Esophagus squamous epithelium (tissue), 4 donors: ENCODE measurements around the gene PTPRD.

Experiments
- CTCF ChIP-seq, 6 experiments: fragments of 450-650 bp in 4 of 6; fragments of 200-600 bp in 2 of 6; sonication (generic) in 2 of 6; IDR thresholded peaks; one replicate each; pipeline ENCODE4 v1.5.1; 2016 to 2019; ENCODE audit warnings: antibody characterized with exemption in 6 of 6, mild to moderate bottlenecking in 4 of 6, moderate library complexity in 4 of 6
- POLR2A ChIP-seq, 4 donors: fragments of 450-650 bp; IDR thresholded peaks; one replicate each; pipeline ENCODE4 v1.6.1; 2017; ENCODE audit warnings: antibody characterized with exemption in 4 of 4, mild to moderate bottlenecking in 4 of 4, moderate library complexity in 3 of 4

GRCh38 chr9:8757881-8758280 lies 1854.9 kb downstream of the PTPRD start:
- TF ChIP-seq CTCF (IDR thresholded peaks at IDR 0.05) (no peak), POLR2A (IDR thresholded peaks at IDR 0.05) (no peak)
